Testis (tissue), 2 donors: ENCODE data around the gene CLIC4.

ENCODE experiments used
- POLR2A ChIP-seq: fragments of 450-650 bp; IDR thresholded peaks from one replicate; pipeline ENCODE4 v1.6.1; 2017; ENCODE audit warnings: antibody characterized with exemption, mild to moderate bottlenecking, moderate library complexity
- TF ChIP-seq, protein P1 (sequence below), 3 experiments: fragments of 450-650 bp in 2 of 3; fragments of 200-600 bp in 1 of 3; sonication (generic) in 1 of 3; IDR thresholded peaks; one replicate each; pipeline ENCODE4 v1.5.1; 2016 to 2019; ENCODE audit warnings: antibody characterized with exemption in 3 of 3, mild to moderate bottlenecking in 2 of 3, moderate library complexity in 1 of 3

DNA sequence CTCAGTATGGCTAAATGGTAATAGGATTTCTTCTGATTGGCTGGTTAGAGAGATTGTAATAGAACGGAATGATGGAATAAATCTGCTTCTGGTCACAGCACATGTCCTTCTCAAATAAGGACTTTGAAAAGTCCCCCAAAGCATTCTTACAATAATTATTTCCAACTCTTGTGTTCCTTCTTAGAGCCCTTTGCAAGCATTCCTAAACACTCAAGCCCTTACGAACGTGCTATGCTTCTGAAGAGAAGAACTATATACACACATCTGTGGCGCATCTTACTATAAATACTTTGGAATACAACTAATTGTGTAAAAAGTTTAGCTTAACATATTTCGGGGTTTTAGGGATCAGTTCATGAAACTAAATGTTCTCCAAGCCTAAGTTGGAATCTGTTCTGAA lies 25.6 kb downstream of the CLIC4 start:
- TF ChIP-seq, protein P1, sequence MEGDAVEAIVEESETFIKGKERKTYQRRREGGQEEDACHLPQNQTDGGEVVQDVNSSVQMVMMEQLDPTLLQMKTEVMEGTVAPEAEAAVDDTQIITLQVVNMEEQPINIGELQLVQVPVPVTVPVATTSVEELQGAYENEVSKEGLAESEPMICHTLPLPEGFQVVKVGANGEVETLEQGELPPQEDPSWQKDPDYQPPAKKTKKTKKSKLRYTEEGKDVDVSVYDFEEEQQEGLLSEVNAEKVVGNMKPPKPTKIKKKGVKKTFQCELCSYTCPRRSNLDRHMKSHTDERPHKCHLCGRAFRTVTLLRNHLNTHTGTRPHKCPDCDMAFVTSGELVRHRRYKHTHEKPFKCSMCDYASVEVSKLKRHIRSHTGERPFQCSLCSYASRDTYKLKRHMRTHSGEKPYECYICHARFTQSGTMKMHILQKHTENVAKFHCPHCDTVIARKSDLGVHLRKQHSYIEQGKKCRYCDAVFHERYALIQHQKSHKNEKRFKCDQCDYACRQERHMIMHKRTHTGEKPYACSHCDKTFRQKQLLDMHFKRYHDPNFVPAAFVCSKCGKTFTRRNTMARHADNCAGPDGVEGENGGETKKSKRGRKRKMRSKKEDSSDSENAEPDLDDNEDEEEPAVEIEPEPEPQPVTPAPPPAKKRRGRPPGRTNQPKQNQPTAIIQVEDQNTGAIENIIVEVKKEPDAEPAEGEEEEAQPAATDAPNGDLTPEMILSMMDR (IDR thresholded peaks at IDR 0.05): no peak
- no peak for TF ChIP-seq POLR2A
